Kasumi-1 (cell line): Measurements from ENCODE around the gene PKNOX2.

Experiments
- DNase-seq, 2 experiments: peaks; one replicate each; lab custom pipeline; 2025; lab: John Stamatoyannopoulos, UW

Gene PKNOX2

GRCh38 chr11:125359130-125359529 is 194.6 kb downstream of the PKNOX2 start:
- DNase-seq, result no peak

DNA sequence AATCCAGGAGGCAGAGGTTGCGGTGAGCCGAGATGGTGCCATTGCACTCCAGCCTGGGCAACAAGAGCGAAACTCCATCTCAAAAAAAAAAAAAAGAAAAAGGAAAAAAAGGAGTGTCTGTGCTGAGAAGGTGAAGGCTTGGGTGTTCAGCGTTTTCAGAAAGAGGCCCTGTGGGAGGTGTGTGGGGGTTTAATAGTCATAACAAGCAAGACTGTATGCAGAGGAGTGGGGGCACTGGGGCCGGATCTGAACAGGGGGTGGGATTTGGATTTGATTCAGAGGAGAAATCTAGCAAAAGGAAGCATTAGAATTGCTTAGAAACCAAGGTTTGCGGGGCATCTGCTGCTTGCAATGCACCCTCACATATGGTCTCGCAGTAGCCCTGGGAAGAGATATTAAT is 195.5 kb downstream of the PKNOX2 start:
- no peak for DNase-seq

DNA sequence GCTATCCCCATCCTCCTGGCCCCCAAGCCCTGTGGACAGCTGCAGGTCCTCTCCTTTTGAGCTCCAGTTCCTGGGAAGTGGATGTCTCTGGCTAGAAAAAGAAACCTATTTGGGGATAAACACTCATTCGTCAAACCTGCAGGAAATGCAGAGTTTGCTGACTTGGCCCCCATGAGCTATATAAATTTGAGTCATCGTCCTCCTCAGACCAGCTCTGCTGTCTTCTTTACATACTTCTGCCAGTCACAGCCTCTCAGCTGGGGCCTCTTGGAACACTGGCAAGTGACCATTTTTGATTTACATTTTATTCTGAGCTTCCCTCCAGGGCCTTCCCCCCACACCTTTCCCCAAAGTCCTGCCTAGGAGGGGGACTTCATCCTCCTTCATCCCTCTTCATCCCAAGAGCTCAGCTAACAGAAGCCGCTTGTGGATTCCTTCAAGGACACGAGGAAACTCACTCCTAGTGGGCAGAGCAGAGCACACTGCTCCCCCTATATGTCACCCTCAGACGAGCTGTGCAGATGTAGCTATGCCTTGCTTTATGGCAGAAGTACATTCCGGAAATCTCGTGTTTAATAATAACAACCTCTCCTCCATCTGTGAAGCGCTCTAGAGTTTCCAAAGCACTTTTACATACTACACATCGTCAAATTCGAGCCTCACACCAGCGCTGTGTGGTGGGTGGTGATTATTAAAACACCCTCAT is 199.7 kb downstream of the PKNOX2 start:
- DNase-seq, result no peak

GRCh38 chr11:125365196-125365931 is 200.8 kb downstream of the PKNOX2 start:
- DNase-seq, result no peak

DNA sequence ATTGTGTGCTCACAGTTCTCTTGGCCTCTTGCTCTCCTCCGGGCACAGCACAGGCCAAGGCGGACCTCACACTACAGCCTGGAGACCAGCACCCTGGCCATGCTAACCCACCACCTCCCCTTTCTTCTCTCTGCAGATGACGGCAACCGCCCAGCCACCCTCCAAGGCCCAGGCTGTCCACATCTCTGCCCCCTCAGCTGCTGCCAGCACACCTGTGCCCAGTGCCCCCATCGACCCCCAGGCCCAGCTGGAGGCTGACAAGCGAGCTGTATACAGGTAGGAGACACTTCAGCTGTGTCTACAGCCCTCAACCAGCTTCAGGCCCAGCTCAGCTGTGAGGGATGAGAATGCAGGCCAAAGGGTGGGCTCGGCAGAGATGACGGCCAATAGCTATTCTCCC is 203.2 kb downstream of the PKNOX2 start:
- no peak for DNase-seq

DNA sequence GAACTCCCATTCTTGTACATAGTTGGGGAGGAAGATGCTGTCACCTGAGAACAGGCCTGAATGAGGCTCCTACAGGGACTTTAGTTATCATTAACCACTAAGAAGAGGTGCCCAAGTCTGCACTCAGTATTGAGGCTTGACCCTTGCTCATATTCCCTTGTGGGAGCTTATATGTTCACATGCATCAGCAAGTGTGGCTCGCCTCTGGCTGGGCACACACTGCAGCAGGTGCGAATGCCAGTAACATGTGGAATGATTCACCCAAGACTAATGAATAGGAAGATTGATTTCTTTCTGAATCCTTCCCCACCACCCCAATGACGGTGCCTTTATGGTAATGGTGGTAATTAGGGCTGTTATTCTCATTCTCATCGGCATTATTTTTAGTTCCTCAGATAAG is 204.2 kb downstream of the PKNOX2 start:
- no peak for DNase-seq

GRCh38 chr11:125369808-125370207 is 205.3 kb downstream of the PKNOX2 start:
- no peak for DNase-seq

DNA sequence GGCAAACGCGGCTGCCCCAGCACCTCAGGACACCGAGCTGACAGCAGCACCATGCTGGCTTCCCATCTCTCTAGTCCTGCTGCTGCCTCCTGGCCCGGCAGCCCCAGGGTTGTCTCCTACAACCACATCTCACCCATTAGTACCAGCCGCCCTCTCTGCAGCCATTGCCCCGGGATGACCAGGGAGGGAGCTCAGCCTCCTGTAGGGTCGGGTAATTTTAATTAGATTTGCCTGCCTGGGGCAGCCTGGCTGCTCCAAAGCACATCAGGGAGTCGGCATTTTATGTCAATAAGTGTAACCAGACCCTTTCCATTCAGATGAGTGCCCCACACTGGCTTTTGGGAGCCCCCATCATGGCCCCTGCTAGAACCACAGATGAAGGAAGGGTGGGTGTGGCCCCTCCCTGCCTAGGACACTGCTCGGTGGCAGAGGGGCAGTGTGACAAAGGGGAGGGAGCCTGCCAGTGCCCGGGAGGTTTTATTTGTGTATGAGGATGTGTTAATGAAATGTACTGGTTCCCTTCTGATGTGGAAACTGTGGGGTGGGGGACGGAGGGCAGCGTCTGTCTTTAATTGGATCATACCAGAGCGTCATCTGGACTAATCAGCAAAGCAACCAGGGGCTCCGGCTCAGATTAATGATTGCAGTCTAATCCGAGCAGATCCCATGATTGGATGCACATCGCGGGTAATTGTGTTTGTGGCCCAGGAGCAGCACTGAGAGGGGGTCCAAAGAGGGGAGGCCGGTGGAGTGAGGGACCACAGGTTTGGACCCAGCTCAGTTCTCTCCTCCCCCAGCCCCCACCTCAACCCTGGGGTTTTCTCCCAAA is 206.2 kb downstream of the PKNOX2 start:
- DNase-seq, result no peak

- no peak for DNase-seq
Measured at GRCh38 chr11:125371431-125371935, 206.9 kb downstream of the PKNOX2 start.

- DNase-seq, result no peak
Measured at GRCh38 chr11:125372088-125372487, 207.5 kb downstream of the PKNOX2 start.

DNA sequence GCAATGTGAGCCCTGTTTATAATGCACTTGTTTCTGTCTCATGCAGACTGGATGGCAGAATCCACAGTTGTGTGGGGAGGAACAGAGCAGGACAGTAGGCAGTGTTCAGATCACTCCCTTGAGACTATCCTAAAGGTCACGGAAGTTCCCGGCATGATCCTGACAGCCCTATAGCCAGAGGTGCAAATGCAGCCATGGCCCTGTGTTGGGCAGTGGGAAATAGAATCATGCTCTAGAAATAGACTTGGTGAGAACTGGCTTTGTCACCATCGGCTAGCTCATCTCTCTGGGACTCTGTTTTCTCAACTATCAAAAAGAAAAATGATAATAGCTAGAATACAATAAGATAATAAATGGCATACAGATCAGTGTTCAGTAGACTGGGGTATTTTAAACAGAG is 208.4 kb downstream of the PKNOX2 start:
- no peak for DNase-seq

DNA sequence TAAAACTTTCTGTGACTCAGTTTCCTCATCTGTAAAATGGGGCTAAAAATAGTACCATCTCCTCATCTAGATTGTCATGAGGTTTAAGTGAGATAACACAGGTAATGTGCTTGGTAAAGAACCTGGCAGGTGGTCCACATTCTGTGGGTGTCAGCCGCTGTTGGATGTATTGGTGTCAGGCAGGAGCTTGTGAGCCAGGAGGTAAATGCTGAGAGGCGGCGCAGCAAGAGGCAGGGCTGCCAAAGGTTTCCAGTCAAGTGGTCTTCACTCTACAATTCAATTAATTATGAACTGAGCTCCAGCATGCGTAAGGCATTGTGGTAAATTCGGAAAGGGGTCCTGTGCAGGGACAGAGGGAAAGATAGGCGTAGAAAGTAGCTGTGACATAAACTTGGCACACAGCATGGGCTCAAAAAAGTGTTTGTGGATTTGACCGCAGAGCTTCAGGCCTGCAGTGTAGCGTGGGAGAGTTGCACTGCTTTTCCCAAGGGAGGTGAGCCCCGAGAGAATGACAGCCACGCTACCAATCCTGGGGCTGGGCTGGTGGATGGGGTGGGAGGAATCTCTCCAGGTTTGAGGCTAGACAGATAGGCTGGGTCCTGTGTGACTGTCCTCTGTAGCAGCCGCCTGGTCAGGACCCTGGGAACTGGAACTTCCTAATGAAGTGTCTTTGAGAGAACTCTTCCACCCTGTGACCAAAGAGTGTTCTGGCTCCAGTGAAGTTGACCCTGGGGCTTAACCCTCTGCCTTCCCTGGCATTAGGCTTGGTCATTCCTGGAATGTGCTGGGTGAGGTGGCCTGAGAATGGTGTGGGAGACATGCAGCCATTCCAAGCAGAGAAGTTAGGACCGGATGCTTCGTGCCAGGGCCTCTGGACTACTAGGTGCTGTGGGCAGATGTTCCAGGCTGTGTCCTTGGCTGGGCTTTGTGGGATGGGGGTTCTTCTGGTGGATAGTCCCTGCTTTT is 209.2 kb downstream of the PKNOX2 start:
- no peak for DNase-seq

GRCh38 chr11:125374398-125374797 is 209.8 kb downstream of the PKNOX2 start:
- DNase-seq, result no peak

GRCh38 chr11:125375146-125375545 is 210.6 kb downstream of the PKNOX2 start:
- no peak for DNase-seq

DNA sequence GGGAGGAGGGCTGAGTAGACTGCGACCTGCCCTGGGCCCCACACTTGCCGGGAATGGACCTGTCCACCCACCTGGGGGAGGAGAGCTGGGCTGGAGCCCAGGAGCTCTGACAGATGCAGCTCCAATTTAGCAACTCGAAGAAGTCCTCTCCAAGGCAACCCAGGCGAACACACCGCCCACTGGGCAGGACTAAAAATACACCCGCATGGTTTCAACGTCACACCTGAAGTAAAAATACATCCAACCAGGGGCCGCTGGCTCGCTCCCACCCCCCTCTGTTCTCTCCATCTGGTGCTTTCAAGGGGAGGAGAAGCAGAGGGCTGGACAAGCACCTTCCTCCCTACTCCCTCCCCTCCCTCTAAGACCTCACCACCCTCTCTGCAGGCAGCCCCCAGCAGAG is 211.6 kb downstream of the PKNOX2 start:
- DNase-seq, result no peak

GRCh38 chr11:125376856-125377255 is 212.3 kb downstream of the PKNOX2 start:
- DNase-seq, result no peak

DNA sequence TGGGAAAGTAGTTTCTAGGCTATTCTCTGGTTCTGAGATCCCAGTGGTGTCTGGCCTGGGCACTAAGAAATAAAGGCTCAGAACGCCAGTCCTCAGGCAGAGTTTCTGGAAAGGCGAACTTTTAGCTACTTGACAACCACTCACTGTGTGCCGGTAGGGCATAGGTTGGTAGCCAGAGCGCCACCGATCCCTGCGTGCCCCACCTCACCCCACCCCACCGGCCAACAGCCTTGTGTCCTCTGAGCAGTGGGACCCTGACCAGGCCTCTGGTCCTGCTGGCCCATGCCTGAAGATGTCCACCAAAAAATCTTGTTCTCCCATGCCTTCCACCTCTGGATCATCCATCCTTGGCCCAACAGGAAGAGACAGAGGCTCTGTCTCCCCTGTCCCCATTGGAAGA is 213.5 kb downstream of the PKNOX2 start:
- DNase-seq, result no peak

GRCh38 chr11:125378571-125378970 is 214.0 kb downstream of the PKNOX2 start:
- no peak for DNase-seq

DNA sequence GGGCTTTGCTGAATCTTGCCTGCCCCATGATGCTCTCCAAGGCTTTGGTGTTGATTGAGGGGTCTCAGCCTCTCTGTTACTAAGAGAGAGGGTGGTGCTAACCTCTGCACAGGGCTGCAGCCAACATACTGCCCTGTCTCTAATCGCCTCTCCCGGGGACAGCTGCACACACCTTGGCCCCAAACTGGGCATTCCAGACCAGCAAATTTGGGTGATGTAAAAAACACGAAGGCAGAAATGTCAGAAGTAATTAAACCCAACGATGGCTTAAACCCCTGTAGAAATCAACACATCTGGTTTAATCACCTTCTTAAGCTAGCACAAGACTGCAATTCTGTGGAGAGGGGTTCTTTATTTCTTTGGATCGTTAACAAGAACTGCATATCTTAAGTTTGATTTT is 215.0 kb downstream of the PKNOX2 start:
- DNase-seq, result no peak

DNA sequence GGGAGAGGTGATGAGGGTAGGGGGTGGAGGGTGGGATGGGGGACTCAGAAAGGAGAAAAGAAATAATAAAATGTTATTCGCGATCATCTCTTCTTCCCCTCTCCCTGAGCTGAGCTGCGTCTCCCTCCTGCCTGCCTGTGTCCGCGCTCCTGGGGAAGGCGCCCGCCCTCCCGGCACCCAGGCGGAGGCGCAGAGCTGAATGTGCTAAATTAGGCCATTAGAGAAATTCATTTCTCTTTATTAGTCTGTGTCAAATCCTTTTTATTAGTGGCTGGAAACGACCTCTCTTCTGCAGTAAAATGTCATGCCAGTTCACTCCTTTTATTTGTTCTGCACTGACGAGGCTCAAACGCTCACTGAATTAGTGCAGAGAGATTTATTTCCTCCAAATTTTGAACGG is 215.4 kb downstream of the PKNOX2 start:
- DNase-seq, result no peak

DNA sequence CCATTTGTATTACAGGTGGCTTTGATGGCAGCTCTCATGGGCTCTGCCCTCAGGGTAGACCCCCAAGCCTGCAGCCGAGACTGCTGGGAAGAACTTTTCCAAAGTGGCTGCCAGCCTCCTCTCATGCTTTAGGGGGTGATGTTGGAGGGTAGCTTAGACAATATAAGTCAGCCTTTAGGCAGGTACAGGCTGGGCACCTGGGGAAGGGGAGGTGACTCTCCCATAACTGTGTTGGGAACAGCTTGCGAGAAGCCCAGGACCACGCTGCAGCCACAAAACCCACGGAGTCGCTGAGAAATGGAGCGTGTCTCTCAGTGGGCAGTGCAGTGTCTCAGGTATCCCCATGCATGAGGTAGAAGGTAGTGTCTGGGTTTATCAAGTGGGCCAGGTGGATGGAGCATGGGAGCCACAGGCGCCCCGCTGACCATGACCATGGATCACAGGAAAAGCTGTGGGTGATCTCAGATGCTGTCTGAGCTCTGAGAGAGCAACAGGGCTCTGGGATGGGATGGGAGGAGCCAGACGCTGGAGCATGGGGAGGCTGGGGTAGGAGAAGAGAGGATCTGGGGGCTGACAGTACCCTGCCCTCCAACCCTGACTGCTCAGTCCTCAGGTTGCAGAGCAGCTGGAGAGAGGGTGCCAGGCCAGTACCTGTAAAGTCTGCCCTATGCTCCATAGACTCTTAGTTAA is 216.3 kb downstream of the PKNOX2 start:
- no peak for DNase-seq
